H9 (cell line): ENCODE data around the gene ASB12. TPM values are rescaled to one million over a fixed set of nuclear protein-coding genes. Genes with fewer than 3 reads are reported as not detected.

Experiments
- DNase-seq: peaks from one replicate; pipeline ENCODE4 v3.0.0-alpha.2; 2017
- H2AFZ ChIP-seq: one replicate; pipeline ENCODE4 v1.6.1; 2013; ENCODE audit warnings: mild to moderate bottlenecking, low read length, control low read depth, moderate library complexity
- H2AK5ac ChIP-seq: 2 replicates; pipeline ENCODE4 v1.6.1; 2013; ENCODE audit warnings: low read length, control low read depth, mixed read lengths; ENCODE audit not compliant: insufficient read length
- H2BK120ac ChIP-seq: one replicate; pipeline ENCODE4 v1.6.1; 2013; ENCODE audit warnings: low read depth, mild to moderate bottlenecking, low read length, control low read depth, inconsistent platforms; ENCODE audit not compliant: poor library complexity, severe bottlenecking
- H2BK12ac ChIP-seq: 2 replicates; pipeline ENCODE4 v1.6.1; 2013; ENCODE audit warnings: low read length, control low read depth, mixed read lengths, low read depth; ENCODE audit not compliant: insufficient read length
- H2BK15ac ChIP-seq: 2 replicates; pipeline ENCODE4 v1.6.1; 2013; ENCODE audit warnings: low read depth, low read length, control low read depth
- H2BK20ac ChIP-seq: one replicate; pipeline ENCODE4 v1.6.1; 2013; ENCODE audit warnings: low read depth, mild to moderate bottlenecking, low read length, control low read depth, inconsistent platforms; ENCODE audit not compliant: poor library complexity, severe bottlenecking
- H2BK5ac ChIP-seq: 2 replicates; pipeline ENCODE4 v1.6.1; 2013; ENCODE audit warnings: low read length, control low read depth, mixed read lengths; ENCODE audit not compliant: insufficient read length
- H3K14ac ChIP-seq: 2 replicates; pipeline ENCODE4 v1.6.1; 2013; ENCODE audit warnings: low read length, control low read depth; ENCODE audit not compliant: insufficient read depth
- H3K18ac ChIP-seq: 2 replicates; pipeline ENCODE4 v1.6.1; 2013; ENCODE audit warnings: low read depth, mild to moderate bottlenecking, mixed read lengths, low read length, control low read depth; ENCODE audit not compliant: insufficient read length
- H3K23ac ChIP-seq: 2 replicates; pipeline ENCODE4 v1.6.1; 2013; ENCODE audit warnings: low read length, control low read depth, mixed read lengths, low read depth; ENCODE audit not compliant: insufficient read length
- H3K23me2 ChIP-seq: 2 replicates; pipeline ENCODE4 v1.6.1; 2013; ENCODE audit warnings: low read depth, mild to moderate bottlenecking, mixed read lengths, low read length, control low read depth; ENCODE audit not compliant: insufficient read length, poor library complexity, severe bottlenecking
- H3K27ac ChIP-seq: 2 replicates; pipeline ENCODE4 v1.5.1; 2013; ENCODE audit warnings: low read length, control low read depth, mixed read lengths, low read depth; ENCODE audit not compliant: insufficient read length
- H3K27me3 ChIP-seq: 2 replicates; pipeline ENCODE4 v1.6.1; 2013; ENCODE audit warnings: low read length, control low read depth, inconsistent platforms; ENCODE audit not compliant: insufficient read depth
- H3K4ac ChIP-seq: 2 replicates; pipeline ENCODE4 v1.6.1; 2013; ENCODE audit warnings: low read depth, mild to moderate bottlenecking, control low read depth, inconsistent platforms, low read length, moderate library complexity
- H3K4me1 ChIP-seq: 2 replicates; pipeline ENCODE4 v1.6.1; 2013; ENCODE audit warnings: low read length, control low read depth, inconsistent platforms; ENCODE audit not compliant: insufficient read depth
- H3K4me2 ChIP-seq: 2 replicates; pipeline ENCODE4 v1.6.1; 2013; ENCODE audit warnings: low read length, control low read depth, mixed read lengths; ENCODE audit not compliant: insufficient read length, insufficient read depth
- H3K56ac ChIP-seq: 2 replicates; pipeline ENCODE4 v1.6.1; 2013; ENCODE audit warnings: low read depth, mild to moderate bottlenecking, mixed read lengths, low read length, control low read depth; ENCODE audit not compliant: insufficient read length
- H3K79me1 ChIP-seq: 2 replicates; pipeline ENCODE4 v1.6.1; 2013; ENCODE audit warnings: low read depth, mild to moderate bottlenecking, moderate library complexity, low read length, control low read depth, inconsistent platforms; ENCODE audit not compliant: insufficient read depth, poor library complexity, severe bottlenecking
- H3K79me2 ChIP-seq: 2 replicates; pipeline ENCODE4 v1.6.1; 2013; ENCODE audit warnings: low read length, control low read depth, inconsistent platforms; ENCODE audit not compliant: insufficient read depth
- H3K9ac ChIP-seq: 2 replicates; pipeline ENCODE4 v1.6.1; 2013; ENCODE audit warnings: low read length, control low read depth, mixed read lengths; ENCODE audit not compliant: insufficient read length; ENCODE audit errors: extremely low read depth
- H3K9me3 ChIP-seq: one replicate; pipeline ENCODE4 v1.6.1; 2013; ENCODE audit warnings: low read depth, low read length, inconsistent platforms; ENCODE audit not compliant: control insufficient read depth
- H3T11ph ChIP-seq: one replicate; pipeline ENCODE4 v1.6.1; 2013; ENCODE audit warnings: mild to moderate bottlenecking, low read length, control low read depth, inconsistent platforms
- H4K20me1 ChIP-seq: one replicate; pipeline ENCODE4 v1.6.1; 2013; ENCODE audit not compliant: control insufficient read depth, insufficient read length, insufficient read depth
- H4K5ac ChIP-seq: 2 replicates; pipeline ENCODE4 v1.6.1; 2013; ENCODE audit warnings: low read depth, mild to moderate bottlenecking, mixed read lengths, low read length, control low read depth; ENCODE audit not compliant: insufficient read length
- H4K8ac ChIP-seq: replicated peaks from 2 replicates; pipeline ENCODE4 v1.6.1; 2013; ENCODE audit warnings: low read length, control low read depth, mixed read lengths, low read depth; ENCODE audit not compliant: insufficient read length
- H4K91ac ChIP-seq: 2 replicates; pipeline ENCODE4 v1.6.1; 2013; ENCODE audit warnings: low read depth, mild to moderate bottlenecking, moderate library complexity, mixed read lengths, low read length, control low read depth; ENCODE audit not compliant: insufficient read length
- H3K27ac Mint-ChIP-seq, 3 experiments: 2 replicates in 2 of 3; 3 replicates in 1 of 3; pipeline ENCODE4 v1.8.0; 2020 to 2021; ENCODE audit warnings: mixed read lengths in 3 of 3, mild to moderate bottlenecking in 1 of 3, moderate library complexity in 1 of 3
- H3K27me3 Mint-ChIP-seq: 2 replicates; pipeline ENCODE4 v1.8.0; 2021; ENCODE audit warnings: low read depth, mild to moderate bottlenecking, moderate library complexity, mixed read lengths
- H3K36me3 Mint-ChIP-seq, 3 experiments: 2 replicates in 2 of 3; 3 replicates in 1 of 3; pipeline ENCODE4 v1.8.0; 2020 to 2021; ENCODE audit warnings: low read depth in 3 of 3, mixed read lengths in 3 of 3; ENCODE audit not compliant: insufficient read depth in 1 of 3
- H3K4me1 Mint-ChIP-seq, 2 experiments: 2 replicates each; pipeline ENCODE4 v1.8.0; 2020; ENCODE audit warnings: mixed read lengths in 2 of 2
- H3K4me3 Mint-ChIP-seq, 2 experiments: 2 replicates in 1 of 2; 3 replicates in 1 of 2; pipeline ENCODE4 v1.8.0; 2020 to 2021; ENCODE audit warnings: mild to moderate bottlenecking in 2 of 2, mixed read lengths in 2 of 2, moderate library complexity in 1 of 2
- H3K9me3 Mint-ChIP-seq, 2 experiments: 2 replicates in 1 of 2; 3 replicates in 1 of 2; pipeline ENCODE4 v1.8.0; 2020; ENCODE audit warnings: mild to moderate bottlenecking in 2 of 2, mixed read lengths in 2 of 2, moderate library complexity in 1 of 2
- CTCF ChIP-seq: fragments of 200-600 bp; sonication (generic); conservative IDR thresholded peaks from 3 replicates; pipeline ENCODE4 v1.8.0; 2021; ENCODE audit warnings: antibody characterized with exemption, mild to moderate bottlenecking
- WGBS: extraction: QIAGEN DNeasy Blood & Tissue Kit; methylation state at CpG from one replicate; pipeline ENCODE4 v1.1.7; 2013; ENCODE audit warnings: missing lambda C conversion rate, low lambda C conversion rate, mixed read lengths; ENCODE audit not compliant: insufficient read length; ENCODE audit errors: extremely low coverage; 5-methylcytosine and 5-hydroxymethylcytosine counted together
- total RNA-seq: library from RNA; stranded (reverse); gene quantifications from 2 replicates; pipeline ENCODE4 v1.2.1, GENCODE V29; 2021

The ASB12 gene
- total RNA-seq, 1 experiment from 2014 or later = 0.46 TPM

DNA sequence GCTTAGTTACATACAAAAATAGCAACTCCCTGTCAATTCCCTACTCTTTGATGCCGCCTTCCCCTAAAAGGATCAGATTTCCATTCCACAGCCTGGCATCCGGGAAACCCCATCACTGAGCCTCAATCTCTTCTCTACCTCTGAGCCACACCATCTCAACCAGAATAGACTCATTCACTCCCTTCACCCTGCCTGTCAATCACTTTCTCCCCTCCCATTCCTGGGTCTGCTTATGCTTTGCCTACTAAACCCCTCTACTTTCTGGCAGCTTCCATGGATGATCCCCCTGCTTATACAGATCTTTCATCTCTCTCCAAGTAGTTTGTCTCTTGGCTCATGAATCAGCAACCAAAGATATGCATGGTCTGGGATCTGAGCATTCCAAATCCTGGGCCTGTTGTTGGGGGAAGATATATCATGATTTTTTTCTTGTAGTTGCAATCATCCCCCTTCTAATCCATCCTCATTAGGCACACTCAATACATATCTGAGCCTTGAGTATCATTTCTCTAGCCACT lies 27.5 kb downstream of the ASB12 start:
- Histone ChIP-seq H3K79me2 (no peaks in the 10 kb centered on the region), H3K4me2 (no peak overlapping the region), H3K23ac (no peak overlapping the region), H3K9ac (no peak overlapping the region), H2BK15ac (no peak overlapping the region), H3K23me2 (peaks cover 5% of the 10 kb centered on the region), H2BK5ac (no peak overlapping the region), H3K27me3 (no peaks in the 10 kb centered on the region; the same call in 1 of the 2 replicates), H2BK20ac (no peak overlapping the region), H4K20me1 (no peaks in the 10 kb centered on the region), H3K4ac (no peak overlapping the region), H3K79me1 (peaks cover 3% of the 10 kb centered on the region), H2BK12ac (no peak overlapping the region), H3K9me3 (peaks cover 30% of the 10 kb centered on the region), H3K4me1 (no peaks in the 10 kb centered on the region), H3K14ac (no peak overlapping the region), H3K27ac (no peak overlapping the region), H4K8ac (no peak overlapping the region), H4K5ac (no peak overlapping the region), H4K91ac (no peak overlapping the region), H3K56ac (no peak overlapping the region), H2AFZ (no peak overlapping the region), H3K18ac (no peak overlapping the region), H2BK120ac (no peak overlapping the region), H2AK5ac (no peak overlapping the region), H3T11ph (no peak overlapping the region)
- WGBS = no CpG with 5 or more reads among the region's 2 CpGs
- Mint-ChIP-seq H3K27ac (no peak overlapping the region), H3K4me1 (peaks cover 8 to 28% of the 10 kb centered on the region in 2 experiments), H3K36me3 (peaks cover 0 to 10% (median 8%) of the 10 kb centered on the region in 3 experiments; a peak in 3 of 7 replicates), H3K27me3 (peaks cover 27% of the 10 kb centered on the region), H3K9me3 (peaks cover 60 to 74% of the 10 kb centered on the region in 2 experiments), H3K4me3 (no peak overlapping the region; a peak in 1 of 5 replicates)
- no peak for DNase-seq
- no peak for TF ChIP-seq CTCF
